ENCODE measurements around the gene PRLH.
A peak's percentile ranks its signal among the peaks of the same experiment; 100 is the strongest.
"Not testable (repeated sequence)": the region's sequence is repeated elsewhere in the genome, so short reads cannot be mapped to it uniquely, and the experiment has no call there.

Gene PRLH

GRCh38 chr2:237583385-237584295 is 17.3 kb downstream of the PRLH start:
- DNase-seq = no peak

DNA sequence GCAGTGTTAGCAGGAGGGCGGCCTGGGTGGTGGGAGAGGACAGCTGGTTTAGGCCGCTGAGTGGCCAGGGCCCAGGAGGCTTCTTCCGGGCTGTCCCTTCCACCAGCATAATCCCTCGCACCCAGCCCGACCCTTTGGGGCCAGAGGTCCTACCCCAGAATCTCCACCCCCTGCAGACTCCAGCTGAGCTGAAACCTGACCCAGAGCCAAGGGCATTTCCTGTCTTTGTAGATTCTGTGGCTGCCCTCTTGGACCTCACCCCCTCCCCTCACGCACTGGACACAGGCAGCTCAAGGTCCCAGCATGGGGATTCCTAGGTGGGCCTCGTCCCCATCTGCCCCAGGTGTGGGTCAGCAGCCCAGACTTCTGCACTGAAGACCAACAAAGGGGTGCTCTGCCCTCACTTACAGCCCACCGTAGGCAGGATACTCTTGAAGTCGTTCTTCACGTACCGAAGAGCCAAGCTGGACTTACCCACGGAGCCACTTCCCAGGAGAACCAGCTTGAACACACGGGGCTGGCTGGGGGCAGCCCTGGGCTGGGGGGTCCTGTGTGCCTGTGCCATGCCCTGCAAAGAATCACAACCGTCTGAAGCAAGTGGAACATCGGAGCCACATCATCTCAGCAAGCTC is 19.3 kb downstream of the PRLH start:
- DNase-seq = no peak

DNA sequence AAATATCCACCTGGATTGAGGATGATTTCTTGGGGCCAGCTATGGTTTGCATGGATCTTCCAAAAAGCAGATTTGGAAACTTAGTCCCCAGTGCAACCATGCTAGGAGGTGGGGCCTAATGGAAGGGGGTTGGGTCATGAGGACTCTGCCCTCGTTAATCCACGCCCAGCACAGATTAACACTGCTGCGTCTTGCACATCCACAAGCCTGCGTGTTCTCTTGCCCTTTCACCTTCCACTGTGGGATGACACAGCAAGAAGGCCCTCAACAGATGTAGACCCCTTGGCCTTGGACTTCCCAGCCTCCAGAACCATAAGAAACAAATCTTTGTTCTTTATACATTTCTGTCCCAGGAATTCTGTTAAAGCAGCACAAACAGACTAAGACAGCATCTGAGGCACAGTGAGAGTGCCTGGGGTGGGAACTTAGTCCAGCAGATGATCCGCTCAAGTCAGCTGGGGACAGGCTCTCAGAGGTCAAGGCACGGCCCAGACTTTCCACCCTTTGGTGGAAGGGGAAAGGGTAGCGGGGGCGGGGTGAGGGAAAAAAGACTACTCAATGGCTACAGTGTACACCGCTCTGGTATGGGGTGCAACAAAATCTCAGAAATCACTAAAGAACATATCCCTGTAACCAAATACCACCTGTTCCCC is 21.8 kb downstream of the PRLH start:
- DNase-seq = no peak

- DNase-seq = peak in 1 of 5 experiments; percentile 31
Measured at GRCh38 chr2:237590272-237591140, 24.1 kb downstream of the PRLH start, which contains the start of gene RAB17. RAB17 (minus strand) TSS chr2:237590734; CDS start chr2:237586154, 4,580 bp downstream.

GRCh38 chr2:237591141-237591881 is 24.9 kb downstream of the PRLH start:
- peak in 1 of 5 experiments; percentile 20 for DNase-seq

GRCh38 chr2:237592425-237592980 is 26.1 kb downstream of the PRLH start:
- DNase-seq = no peak

- DNase-seq = no peak
Measured at GRCh38 chr2:237593036-237593435, 26.7 kb downstream of the PRLH start.

DNA sequence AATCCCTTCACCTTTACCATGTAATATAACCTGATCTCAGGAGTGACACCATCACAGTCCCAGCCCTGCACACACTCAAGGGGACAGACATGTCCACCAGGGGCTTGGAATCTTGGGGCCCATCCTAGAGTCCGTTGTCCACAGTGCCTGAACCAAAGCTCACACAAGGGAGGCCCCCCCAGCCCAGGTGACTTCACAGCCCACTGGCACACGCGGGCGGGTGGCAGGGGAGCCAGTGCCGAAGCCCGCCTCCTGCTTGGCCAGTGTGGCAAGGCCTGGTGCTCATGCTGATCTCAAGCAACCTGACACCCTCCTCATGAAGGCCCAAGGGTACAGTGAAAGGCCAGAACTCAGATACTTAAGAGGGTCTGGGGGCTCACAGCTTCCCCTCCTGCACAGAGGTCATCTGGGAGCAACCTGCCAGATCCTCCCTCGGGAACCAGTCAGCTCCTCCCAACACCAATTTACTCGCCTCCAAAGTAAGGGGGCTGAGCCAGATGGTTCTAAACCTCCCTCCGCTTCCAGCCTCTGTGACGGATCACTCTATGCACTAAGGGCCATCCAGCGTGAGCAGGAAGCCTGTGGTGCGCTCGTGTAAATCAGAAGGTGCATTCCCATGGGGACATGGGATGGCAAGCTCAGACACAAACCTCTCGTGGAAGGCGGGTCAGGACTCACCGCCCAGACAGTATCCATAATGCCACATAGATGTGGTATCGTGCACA is 27.4 kb downstream of the PRLH start:
- DNase-seq = no peak

GRCh38 chr2:237594514-237594871 is 28.1 kb downstream of the PRLH start:
- DNase-seq = no peak

GRCh38 chr2:237595829-237596519 is 29.6 kb downstream of the PRLH start:
- not testable (repeated sequence) for DNase-seq

DNA sequence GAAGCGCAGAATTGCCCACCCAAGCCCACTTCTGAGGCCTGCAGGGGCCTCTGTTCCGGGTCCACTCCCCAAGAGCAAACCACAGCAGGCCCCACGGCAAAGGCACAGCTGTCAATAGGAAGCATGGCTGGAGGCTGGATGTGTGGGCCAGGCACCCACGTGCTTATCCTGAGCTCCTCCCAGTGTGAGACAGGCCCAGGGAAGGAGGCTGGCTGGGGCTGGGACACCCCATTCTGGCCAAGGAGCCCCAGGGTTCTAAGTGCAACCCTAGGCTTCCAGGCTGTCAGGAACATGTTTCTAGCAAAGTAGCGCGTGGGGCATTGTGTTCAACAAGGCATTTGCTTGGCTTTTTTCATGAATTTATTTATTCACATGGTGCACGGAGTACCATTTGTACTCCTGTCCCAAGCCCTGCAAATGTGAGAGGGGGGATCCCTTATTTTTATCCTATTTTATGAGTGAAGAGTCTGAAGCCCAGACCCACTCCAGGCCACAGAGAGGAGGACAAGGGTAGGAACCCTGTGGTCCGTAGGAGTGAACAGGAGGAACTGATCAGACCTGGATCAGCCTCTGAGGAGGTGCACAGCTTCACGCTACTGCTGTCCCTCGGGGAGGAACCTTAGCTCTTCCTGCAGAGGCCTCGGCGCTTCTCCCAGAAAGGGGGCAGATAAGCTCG is 30.3 kb downstream of the PRLH start:
- no peak for DNase-seq

- DNase-seq = no peak
Measured at GRCh38 chr2:237597196-237598145, 31.1 kb downstream of the PRLH start.

- no peak for DNase-seq
Measured at GRCh38 chr2:237598468-237599208, 32.3 kb downstream of the PRLH start.

- no peak for DNase-seq
Measured at GRCh38 chr2:237599465-237600110, 33.2 kb downstream of the PRLH start.

- DNase-seq = no peak
Measured at GRCh38 chr2:237600205-237600846, 34.0 kb downstream of the PRLH start.

DNA sequence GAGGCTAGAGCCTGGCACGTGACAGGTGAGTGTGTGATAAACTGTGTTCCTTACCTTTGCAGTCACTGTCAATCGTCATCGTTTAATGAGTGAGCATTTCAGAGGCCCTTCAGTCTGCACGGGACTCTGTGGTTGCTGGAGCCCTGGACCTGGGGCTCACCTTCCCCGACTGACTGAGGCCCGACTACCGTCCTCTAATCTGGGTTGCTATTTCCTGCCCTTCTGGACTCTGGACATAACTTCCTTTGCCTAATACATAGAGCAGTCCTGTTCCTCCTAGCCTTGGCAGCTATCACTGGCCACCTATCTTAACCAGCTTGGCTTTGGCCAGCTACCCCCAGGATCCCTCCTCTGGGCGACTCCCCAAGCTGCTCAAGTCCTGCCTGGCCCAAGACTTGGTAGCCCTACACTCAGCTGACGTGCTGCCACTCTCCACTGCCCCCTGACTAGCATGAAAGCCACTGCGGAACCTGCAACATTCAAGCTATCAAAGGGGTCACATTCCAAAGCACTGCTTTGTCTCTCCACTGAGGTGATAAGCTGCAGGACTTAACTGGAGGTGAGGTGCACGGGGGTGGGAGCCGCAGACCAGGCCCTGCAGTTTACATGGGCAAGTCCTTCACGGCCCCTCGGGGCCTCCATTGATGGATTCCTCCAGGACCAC is 35.2 kb downstream of the PRLH start:
- no peak for DNase-seq

Measured in T-helper 2 cell (primary cell).